ENCODE results near the gene TRIM39.

Gene TRIM39

DNA sequence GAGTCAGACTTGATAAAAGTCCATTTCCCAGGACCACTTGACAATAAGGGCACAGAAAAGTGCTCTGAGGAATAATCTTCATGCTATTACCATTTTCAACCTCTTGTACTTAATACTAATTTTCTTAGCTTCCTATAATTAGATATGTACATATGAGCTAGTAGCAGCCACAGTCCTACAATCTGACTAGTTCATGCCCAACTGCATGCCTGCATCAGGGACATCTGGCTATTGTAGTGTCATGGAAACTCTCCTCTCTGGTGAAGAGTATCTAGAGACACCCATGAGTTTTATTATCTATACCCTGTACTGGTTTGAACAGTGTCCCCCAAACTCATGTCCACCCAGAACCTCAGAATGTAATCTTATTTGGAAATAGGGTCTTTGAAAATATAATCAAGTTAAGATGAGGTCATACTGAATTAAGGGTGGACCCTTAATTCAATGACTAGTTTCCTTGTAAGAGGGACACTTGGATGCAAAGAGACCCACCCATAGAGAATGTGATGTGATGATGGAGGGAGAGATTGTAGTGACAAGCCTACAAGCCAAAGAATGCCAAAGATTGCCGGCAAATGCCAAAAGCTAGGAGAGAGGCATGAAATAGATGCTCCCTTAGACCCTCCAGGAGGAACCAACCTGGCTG lies 13.9 kb upstream of the TRIM39 start:
- TF ChIP-seq EGR1 (IDR thresholded peaks at IDR 0.05) (no peak), TCF12 (IDR thresholded peaks at IDR 0.05; ENCODE audit: low read depth) (no peak), TAF1 (IDR thresholded peaks at IDR 0.05; ENCODE audit: low read depth) (no peak)
- TF ChIP-seq, protein P1, sequence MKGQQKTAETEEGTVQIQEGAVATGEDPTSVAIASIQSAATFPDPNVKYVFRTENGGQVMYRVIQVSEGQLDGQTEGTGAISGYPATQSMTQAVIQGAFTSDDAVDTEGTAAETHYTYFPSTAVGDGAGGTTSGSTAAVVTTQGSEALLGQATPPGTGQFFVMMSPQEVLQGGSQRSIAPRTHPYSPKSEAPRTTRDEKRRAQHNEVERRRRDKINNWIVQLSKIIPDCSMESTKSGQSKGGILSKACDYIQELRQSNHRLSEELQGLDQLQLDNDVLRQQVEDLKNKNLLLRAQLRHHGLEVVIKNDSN (IDR thresholded peaks at IDR 0.05): no peak
- TF ChIP-seq, protein P2, sequence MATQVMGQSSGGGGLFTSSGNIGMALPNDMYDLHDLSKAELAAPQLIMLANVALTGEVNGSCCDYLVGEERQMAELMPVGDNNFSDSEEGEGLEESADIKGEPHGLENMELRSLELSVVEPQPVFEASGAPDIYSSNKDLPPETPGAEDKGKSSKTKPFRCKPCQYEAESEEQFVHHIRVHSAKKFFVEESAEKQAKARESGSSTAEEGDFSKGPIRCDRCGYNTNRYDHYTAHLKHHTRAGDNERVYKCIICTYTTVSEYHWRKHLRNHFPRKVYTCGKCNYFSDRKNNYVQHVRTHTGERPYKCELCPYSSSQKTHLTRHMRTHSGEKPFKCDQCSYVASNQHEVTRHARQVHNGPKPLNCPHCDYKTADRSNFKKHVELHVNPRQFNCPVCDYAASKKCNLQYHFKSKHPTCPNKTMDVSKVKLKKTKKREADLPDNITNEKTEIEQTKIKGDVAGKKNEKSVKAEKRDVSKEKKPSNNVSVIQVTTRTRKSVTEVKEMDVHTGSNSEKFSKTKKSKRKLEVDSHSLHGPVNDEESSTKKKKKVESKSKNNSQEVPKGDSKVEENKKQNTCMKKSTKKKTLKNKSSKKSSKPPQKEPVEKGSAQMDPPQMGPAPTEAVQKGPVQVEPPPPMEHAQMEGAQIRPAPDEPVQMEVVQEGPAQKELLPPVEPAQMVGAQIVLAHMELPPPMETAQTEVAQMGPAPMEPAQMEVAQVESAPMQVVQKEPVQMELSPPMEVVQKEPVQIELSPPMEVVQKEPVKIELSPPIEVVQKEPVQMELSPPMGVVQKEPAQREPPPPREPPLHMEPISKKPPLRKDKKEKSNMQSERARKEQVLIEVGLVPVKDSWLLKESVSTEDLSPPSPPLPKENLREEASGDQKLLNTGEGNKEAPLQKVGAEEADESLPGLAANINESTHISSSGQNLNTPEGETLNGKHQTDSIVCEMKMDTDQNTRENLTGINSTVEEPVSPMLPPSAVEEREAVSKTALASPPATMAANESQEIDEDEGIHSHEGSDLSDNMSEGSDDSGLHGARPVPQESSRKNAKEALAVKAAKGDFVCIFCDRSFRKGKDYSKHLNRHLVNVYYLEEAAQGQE (IDR thresholded peaks at IDR 0.05; ENCODE audit: low read depth): no peak

DNA sequence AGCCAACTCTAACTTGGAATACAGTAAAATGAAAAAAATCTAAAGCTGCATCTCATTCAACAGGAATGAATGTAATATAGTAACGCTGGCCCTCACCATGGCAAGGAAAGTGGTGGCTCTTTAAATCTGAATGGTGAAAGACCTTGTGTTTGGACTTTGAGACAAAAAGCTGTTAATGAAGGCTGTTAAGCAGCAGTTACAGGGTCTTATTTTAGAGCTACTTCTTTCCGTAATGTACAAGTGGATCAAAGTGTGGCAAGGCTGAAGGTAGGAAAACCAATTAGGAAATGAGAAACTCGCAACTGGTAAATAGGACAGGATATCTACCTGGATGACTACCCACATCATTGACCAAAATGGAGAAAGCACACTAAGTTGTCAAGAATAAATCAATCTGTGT lies 11.6 kb upstream of the TRIM39 start:
- no peak for TF ChIP-seq RAD21 (IDR thresholded peaks at IDR 0.05; ENCODE audit: low read depth)
- no peak for TF ChIP-seq EP300 (IDR thresholded peaks at IDR 0.05; ENCODE audit: borderline replicate concordance)
- TF ChIP-seq TEAD4 (IDR thresholded peaks at IDR 0.05): no peak
- no peak for TF ChIP-seq CEBPB (IDR thresholded peaks at IDR 0.05)
- no peak for TF ChIP-seq EGR1 (IDR thresholded peaks at IDR 0.05)
- no peak for TF ChIP-seq YY1 (IDR thresholded peaks at IDR 0.05; ENCODE audit: low read depth)
- TF ChIP-seq FOXM1 (IDR thresholded peaks at IDR 0.05; ENCODE audit: borderline replicate concordance, low read depth): no peak
- TF ChIP-seq, protein P3, sequence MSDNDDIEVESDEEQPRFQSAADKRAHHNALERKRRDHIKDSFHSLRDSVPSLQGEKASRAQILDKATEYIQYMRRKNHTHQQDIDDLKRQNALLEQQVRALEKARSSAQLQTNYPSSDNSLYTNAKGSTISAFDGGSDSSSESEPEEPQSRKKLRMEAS (IDR thresholded peaks at IDR 0.05): no peak
- TF ChIP-seq, protein P2 (IDR thresholded peaks at IDR 0.05; ENCODE audit: low read depth): no peak
- no peak for TF ChIP-seq NFIC (IDR thresholded peaks at IDR 0.05)
- TF ChIP-seq TCF12 (IDR thresholded peaks at IDR 0.05; ENCODE audit: low read depth): no peak
- no peak for TF ChIP-seq TAF1 (IDR thresholded peaks at IDR 0.05; ENCODE audit: low read depth)
- TF ChIP-seq ZBTB7A (IDR thresholded peaks at IDR 0.05; ENCODE audit: low read depth): no peak
- no peak for TF ChIP-seq CREB1 (IDR thresholded peaks at IDR 0.05; ENCODE audit: low read depth)
- TF ChIP-seq, protein P1 (IDR thresholded peaks at IDR 0.05): no peak

DNA sequence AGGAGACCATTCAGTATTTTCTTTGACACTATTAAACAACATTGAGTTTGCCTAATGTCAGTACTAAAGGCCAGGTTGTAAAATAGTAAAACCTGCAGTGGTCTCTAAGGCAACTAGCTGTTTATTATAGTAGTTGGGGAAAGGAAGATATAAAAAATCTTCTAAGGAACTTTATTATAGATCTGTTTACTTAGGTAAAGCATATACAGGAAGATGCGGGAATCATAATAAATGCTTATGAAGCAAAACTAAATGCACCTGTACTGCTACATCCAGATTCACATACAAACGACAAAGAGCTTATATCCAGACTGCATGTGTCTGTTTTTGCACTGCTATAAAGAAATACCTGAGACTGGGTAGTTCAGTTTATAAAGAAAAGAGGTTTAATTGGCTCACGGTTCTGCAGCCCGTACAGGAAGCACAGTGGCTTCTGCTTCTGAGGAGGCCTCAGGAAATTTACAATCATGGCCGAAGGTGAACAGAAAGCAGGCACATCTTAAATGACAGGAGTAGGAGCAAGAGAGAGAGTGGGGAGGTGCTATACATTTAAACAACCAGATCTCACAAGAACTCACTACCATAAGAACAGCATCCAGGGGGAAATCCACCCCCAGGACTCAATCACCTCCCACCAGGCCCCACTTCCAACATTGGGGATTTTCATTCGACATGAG lies 8.7 kb upstream of the TRIM39 start:
- TF ChIP-seq TEAD4 (IDR thresholded peaks at IDR 0.05) (no peak), FOXM1 (IDR thresholded peaks at IDR 0.05; ENCODE audit: borderline replicate concordance, low read depth) (no peak), CEBPB (IDR thresholded peaks at IDR 0.05) (no peak), EGR1 (IDR thresholded peaks at IDR 0.05) (no peak), TCF12 (IDR thresholded peaks at IDR 0.05; ENCODE audit: low read depth) (no peak), EP300 (IDR thresholded peaks at IDR 0.05; ENCODE audit: borderline replicate concordance) (no peak), RAD21 (IDR thresholded peaks at IDR 0.05; ENCODE audit: low read depth) (no peak), ZBTB7A (IDR thresholded peaks at IDR 0.05; ENCODE audit: low read depth) (no peak), CREB1 (IDR thresholded peaks at IDR 0.05; ENCODE audit: low read depth) (no peak), TAF1 (IDR thresholded peaks at IDR 0.05; ENCODE audit: low read depth) (no peak), YY1 (IDR thresholded peaks at IDR 0.05; ENCODE audit: low read depth) (no peak), NFIC (IDR thresholded peaks at IDR 0.05) (no peak)
- TF ChIP-seq, protein P2 (IDR thresholded peaks at IDR 0.05; ENCODE audit: low read depth): no peak
- TF ChIP-seq, protein P1 (IDR thresholded peaks at IDR 0.05): no peak
- TF ChIP-seq, protein P3 (IDR thresholded peaks at IDR 0.05): no peak
